Tibial artery (tissue), 4 donors: ENCODE measurements around the gene FAM174C.
"Not testable (repeated sequence)": the region's sequence is repeated elsewhere in the genome, so short reads cannot be mapped to it uniquely, and the experiment has no call there.

ENCODE experiments used
- DNase-seq, 2 donors: peaks; one replicate each; pipeline ENCODE4 v3.0.0-alpha.2; 2019
- H3K27ac ChIP-seq, 2 donors: fragments of 200-600 bp; sonication (generic) in 1 of 2; 1 replicate in 1 of 2; 2 replicates in 1 of 2; pipeline ENCODE4 v1.5.1; 2018 to 2019; ENCODE audit warnings: mild to moderate bottlenecking in 1 of 2
- H3K27me3 ChIP-seq, 2 donors: fragments of 200-600 bp; sonication (generic) in 1 of 2; one replicate each; pipeline versions ENCODE4 v1.5.1 to v1.6.0; 2016 to 2019
- H3K36me3 ChIP-seq, 3 donors: fragments of 200-600 bp; sonication (generic) in 2 of 3; one replicate each; pipeline ENCODE4 v1.5.1; 2016 to 2019; ENCODE audit warnings: mild to moderate bottlenecking in 2 of 3
- H3K4me1 ChIP-seq, 4 donors: fragments of 200-600 bp; sonication (generic) in 2 of 4; 1 replicate in 3 of 4; 2 replicates in 1 of 4; pipeline ENCODE4 v1.5.1; 2016 to 2019
- H3K4me3 ChIP-seq, 2 donors: fragments of 200-600 bp; sonication (generic) in 1 of 2; 1 replicate in 1 of 2; 2 replicates in 1 of 2; pipeline ENCODE4 v1.5.1; 2018 to 2019; ENCODE audit warnings: mild to moderate bottlenecking in 2 of 2
- H3K9me3 ChIP-seq, 3 donors: fragments of 200-600 bp; sonication (generic) in 1 of 3; one replicate each; pipeline ENCODE4 v1.5.1; 2016 to 2019
- intact Hi-C: fragments of 100-400 bp; cut with DNase I; formaldehyde crosslinking; loops from one replicate; pipeline ENCODE4 v1.15.0; 2023; ENCODE audit warnings: low total_unique reads
- TF ChIP-seq, protein P1 (sequence below), 2 experiments: fragments of 200-600 bp in 1 of 2; fragments of 450-650 bp in 1 of 2; IDR thresholded peaks; one replicate each; pipeline ENCODE4 v1.5.1; 2017 to 2019; ENCODE audit warnings: antibody characterized with exemption in 2 of 2, mild to moderate bottlenecking in 1 of 2, moderate library complexity in 1 of 2

Gene FAM174C

DNA sequence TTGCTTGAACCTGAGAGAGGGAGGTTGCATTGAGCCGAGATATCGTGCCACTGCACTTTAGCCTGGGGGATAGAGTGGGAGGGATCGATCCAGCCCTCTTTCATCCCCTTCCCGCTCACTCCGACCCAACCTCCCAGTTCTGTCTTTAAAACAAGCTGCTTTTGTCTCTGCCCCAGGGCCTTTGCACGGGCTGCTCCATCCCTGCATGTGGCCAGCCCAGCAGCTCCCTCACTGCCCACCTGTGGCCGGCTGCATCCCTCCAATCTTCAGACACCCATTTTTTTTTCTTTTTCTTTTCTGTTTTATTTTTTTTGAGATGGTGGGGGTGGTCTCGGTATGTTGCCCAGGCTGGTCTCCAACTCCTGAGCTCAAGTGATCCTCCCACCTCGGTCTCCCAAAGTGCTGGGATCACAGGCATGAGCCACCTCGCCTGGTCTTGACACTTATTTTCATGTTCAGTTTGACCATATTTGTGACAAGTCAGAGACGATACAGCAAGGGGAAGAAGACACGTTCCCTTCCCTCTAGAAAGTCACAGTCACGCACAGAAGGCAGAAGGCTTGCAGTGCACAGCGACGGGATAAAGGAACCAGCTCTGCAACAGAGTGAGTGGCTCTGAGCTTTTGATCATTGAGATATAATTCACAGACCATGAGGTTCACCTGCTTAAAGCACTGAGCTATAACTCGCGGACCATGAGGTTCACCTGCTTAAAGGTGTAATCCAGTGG lies 42.1 kb downstream of the FAM174C start:
- H3K36me3 ChIP-seq = no peaks in the 10 kb centered on the region
- no peaks in the 10 kb centered on the region for H3K9me3 ChIP-seq
- intact Hi-C loops = loop anchor here (5.0 kb wide), 1 partner anchor 195 kb away; no protein-coding TSS in a partner anchor
- H3K4me1 ChIP-seq = peaks cover 0 to 20% (median 7%) of the 10 kb centered on the region in 4 donors
- no peak overlapping the region for H3K4me3 ChIP-seq
- H3K27me3 ChIP-seq = peaks cover 0 to 88% of the 10 kb centered on the region in 2 donors
- TF ChIP-seq, protein P1, sequence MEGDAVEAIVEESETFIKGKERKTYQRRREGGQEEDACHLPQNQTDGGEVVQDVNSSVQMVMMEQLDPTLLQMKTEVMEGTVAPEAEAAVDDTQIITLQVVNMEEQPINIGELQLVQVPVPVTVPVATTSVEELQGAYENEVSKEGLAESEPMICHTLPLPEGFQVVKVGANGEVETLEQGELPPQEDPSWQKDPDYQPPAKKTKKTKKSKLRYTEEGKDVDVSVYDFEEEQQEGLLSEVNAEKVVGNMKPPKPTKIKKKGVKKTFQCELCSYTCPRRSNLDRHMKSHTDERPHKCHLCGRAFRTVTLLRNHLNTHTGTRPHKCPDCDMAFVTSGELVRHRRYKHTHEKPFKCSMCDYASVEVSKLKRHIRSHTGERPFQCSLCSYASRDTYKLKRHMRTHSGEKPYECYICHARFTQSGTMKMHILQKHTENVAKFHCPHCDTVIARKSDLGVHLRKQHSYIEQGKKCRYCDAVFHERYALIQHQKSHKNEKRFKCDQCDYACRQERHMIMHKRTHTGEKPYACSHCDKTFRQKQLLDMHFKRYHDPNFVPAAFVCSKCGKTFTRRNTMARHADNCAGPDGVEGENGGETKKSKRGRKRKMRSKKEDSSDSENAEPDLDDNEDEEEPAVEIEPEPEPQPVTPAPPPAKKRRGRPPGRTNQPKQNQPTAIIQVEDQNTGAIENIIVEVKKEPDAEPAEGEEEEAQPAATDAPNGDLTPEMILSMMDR (IDR thresholded peaks at IDR 0.05) = no peak
- DNase-seq = no peak
- no peak overlapping the region for H3K27ac ChIP-seq

DNA sequence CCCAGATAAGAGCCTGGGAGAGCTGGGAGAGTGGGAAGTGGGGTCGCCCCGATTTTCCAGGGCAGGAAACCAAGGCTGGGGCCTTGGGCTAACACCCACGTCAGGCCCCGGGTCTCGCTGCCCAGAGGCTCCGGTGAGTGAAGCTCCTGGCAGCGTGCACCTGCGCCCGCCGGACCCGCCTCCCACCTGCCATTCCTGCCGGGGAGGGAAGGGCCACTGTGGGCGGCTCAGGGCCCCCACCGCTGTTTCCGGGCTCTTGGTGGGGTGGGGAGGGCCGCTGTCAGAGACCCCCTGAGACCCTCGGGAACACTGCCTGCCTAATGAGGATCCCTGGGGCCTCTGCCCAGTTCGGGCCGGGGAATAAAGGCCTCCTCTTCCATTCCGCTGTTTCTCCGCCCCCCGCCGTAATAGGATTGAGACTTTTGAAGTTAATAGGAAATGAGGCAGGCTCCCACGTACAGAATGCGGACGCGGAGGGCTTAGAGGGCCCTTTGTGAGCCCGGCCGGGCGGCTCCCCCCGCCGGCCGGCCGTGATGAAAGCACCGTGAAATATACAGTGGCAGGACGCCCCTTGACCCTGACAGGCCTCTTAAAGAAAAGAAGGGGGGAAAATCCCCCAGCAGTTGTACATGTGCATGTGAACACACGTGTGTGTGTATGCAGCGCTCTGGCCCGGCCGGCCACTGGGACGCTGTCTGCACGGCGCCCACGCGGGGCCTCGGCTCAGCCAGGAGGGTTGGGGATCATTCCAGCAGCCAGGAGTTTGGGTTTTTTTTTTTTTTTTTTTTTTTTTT lies 43.5 kb downstream of the FAM174C start:
- Histone ChIP-seq H3K4me3 (no peak overlapping the region), H3K4me1 (peaks cover 0 to 17% (median 7%) of the 10 kb centered on the region in 4 donors), H3K27me3 (peaks cover 0 to 88% of the 10 kb centered on the region in 2 donors), H3K36me3 (no peaks in the 10 kb centered on the region), H3K27ac (no peak overlapping the region), H3K9me3 (no peaks in the 10 kb centered on the region)
- TF ChIP-seq, protein P1 (IDR thresholded peaks at IDR 0.05) = no peak
- DNase-seq = no peak
- intact Hi-C loops = loop anchor here (5.0 kb wide), 1 partner anchor 197 kb away; no protein-coding TSS in a partner anchor

DNA sequence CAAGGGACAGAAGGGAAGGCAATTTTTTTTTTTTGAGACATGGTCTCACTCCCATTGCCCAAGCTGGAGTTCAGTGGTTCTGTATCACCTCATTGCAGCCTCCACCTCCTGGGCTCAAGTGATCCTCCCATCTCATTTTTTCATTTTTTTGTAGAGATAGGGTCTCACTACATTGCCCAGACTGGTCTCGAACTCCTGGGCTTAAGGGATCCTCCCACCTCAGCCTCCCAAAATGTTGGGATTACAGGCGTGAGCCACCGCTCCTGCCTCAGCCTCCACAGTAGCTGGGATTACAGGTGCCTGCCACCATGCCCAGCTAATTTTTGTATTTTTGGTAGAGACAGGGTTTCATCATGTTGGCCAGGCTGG lies 44.9 kb downstream of the FAM174C start:
- H3K27ac ChIP-seq, DNase-seq, H3K9me3 ChIP-seq, H3K36me3 ChIP-seq, intact Hi-C loops, H3K4me3 ChIP-seq: not testable (repeated sequence)
- peaks cover 0 to 88% of the 10 kb centered on the region in 2 donors for H3K27me3 ChIP-seq
- peaks cover 0 to 27% (median 15%) of the 10 kb centered on the region in 4 donors for H3K4me1 ChIP-seq

DNA sequence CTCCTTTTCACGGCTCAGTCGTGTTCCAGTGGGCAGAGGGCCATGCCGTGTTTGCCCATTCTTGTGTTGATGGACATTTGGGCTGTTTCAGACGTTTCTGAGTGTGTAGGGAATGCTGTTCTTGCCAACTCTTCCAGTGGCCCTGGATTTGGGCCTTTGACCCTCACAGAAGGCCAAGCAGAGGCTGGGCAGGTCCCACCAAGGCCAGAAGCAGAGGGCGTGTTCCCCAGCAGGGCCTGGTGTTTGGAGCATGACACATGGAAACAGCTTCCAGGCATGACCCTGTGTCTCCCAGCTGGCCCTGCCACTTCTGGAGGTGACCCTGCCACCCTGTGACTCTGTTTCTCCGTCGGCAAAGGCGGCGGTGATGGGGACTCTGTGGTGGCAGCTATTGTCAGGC lies 46.2 kb downstream of the FAM174C start:
- Histone ChIP-seq H3K36me3 (no peaks in the 10 kb centered on the region), H3K27me3 (peaks cover 0 to 88% of the 10 kb centered on the region in 2 donors), H3K4me1 (peaks cover 0 to 20% (median 10%) of the 10 kb centered on the region in 4 donors), H3K4me3 (no peak overlapping the region), H3K9me3 (no peaks in the 10 kb centered on the region), H3K27ac (no peak overlapping the region)
- intact Hi-C loops = no loop called here
- no peak for DNase-seq
- TF ChIP-seq, protein P1 (IDR thresholded peaks at IDR 0.05) = no peak

DNA sequence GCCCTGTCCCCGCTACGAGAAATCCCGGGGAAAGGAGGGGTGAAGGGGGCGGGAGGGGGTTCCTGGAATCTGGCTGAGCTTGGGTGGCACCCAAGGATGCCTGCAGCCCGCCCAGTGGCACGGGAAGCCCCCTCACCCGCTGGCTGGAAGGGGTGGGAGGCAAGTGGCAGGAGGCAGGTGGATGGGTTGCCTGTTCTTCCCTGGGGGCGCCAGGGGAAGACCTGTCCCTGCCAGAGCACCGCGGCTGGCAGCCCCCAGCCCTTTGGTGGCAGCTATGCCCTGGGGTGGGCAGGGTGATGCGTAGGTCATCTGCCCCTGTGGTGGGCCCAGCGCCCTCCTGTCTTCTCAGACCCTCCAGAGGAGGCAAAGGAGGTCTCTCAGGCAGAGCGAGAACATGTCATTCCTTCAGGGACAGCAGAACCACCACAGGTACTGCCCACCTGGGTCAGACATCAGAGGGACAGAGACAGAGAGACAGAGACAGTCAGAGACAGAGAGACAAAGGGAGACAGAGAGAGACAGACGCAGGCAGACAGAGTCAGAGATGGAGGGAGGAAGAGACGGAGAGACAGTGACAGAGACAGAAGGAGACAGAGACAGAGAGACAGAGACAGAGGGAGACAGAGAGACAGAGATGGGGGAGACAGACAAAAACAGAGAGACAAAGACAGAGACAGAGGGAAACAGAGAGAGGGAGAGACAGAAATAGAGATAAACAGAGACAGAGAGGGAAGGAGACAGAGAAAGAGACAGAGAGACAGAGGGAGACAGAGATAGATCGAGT lies 47.1 kb downstream of the FAM174C start:
- H3K36me3 ChIP-seq = no peaks in the 10 kb centered on the region
- no peak for DNase-seq
- peaks cover 0 to 87% of the 10 kb centered on the region in 2 donors for H3K27me3 ChIP-seq
- TF ChIP-seq, protein P1 (IDR thresholded peaks at IDR 0.05) = no peak
- intact Hi-C loops = no loop called here
- no peaks in the 10 kb centered on the region for H3K9me3 ChIP-seq
- H3K4me3 ChIP-seq = no peak overlapping the region
- H3K4me1 ChIP-seq = peaks cover 0 to 20% (median 10%) of the 10 kb centered on the region in 4 donors
- H3K27ac ChIP-seq = no peak overlapping the region
